ENCODE results near the gene FOLR1.
"Not testable (repeated sequence)": the region's sequence is repeated elsewhere in the genome, so short reads cannot be mapped to it uniquely, and the experiment has no call there.

Gene FOLR1

GRCh38 chr11:72191961-72192381, at the start of gene FOLR1:
Gene FOLR1 (plus strand): TSS chr11:72192140. CDS start chr11:72192174, 34 bp downstream.
- DNase-seq: no peak

DNA sequence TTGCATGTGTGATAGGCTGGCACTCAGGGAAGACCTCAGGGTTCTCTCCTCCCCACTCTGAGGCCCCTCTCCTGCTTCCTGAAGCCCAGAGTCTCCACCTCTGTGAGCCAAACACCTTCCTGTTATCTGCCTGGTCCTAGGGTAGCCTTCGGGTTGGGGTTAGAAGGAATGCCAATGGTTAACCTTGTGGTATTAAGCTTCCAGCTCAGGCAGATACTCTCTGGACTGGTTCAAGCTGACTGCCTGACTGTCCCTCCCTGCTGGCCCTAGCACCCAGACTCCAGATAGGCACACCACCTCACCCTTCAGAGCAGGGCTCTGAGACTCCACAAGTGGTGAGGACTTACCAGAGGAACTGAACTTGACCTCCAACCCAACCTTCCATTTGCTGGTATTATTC, 49.4 kb upstream of the FOLR1 start:
- not testable (repeated sequence) for DNase-seq

DNA sequence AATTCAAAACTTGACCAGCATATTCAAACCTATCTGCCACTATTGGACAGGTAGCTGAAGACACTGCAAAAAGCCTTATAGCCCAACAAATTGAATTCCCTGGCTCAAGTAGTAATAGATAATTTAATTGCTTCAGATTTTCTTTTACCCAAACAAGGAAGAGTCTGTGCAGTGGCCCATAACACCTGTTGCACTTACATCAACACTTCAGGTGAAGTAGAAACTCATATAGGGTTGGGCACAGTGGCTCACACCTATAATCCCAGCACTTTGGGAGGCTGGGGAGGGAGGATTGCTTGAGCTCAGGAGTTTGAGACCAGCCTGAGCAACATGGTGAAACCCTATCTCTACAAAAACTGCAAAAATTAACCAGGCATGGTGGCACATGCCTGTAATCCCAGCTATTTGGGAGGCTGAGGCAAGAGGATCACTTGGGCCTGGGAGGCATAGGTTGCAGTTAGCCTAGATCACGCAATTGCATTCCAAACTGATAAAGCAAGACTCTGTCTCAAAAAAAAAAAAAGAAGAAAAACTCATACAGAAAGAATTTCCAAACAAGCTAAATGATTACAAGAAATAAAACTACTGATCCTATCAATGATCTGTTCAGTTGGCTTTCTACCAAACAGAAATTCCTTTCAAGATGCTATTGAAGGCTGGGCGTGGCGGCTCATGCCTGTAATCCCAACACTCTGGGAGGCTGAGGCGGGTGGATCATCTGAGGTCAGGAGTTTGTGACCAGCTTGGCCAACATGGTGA, 47.0 kb upstream of the FOLR1 start:
- DNase-seq: no peak

- no peak for DNase-seq
Observed at GRCh38 chr11:72146625-72147024, 45.3 kb upstream of the FOLR1 start.

GRCh38 chr11:72150882-72151281, 41.1 kb upstream of the FOLR1 start:
- DNase-seq: no peak

DNA sequence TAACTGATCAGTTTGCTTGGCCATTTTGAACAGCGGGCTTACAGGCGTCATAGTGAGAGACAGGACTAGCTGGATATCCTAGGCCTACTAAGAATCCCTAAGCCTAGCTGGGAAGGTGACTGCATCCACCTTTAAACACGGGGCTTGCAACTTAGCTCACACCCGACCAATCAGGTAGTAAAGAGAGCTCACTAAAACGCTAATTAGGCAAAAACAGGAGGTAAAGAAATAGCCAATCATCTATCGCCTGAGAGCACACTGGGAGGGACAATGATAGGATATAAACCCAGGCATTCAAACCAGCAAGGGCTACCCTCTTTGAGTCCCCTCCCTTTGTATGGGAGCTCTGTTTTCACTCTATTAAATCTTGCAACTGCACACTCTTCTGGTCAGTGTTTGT, 38.1 kb upstream of the FOLR1 start:
- not testable (repeated sequence) for DNase-seq

DNA sequence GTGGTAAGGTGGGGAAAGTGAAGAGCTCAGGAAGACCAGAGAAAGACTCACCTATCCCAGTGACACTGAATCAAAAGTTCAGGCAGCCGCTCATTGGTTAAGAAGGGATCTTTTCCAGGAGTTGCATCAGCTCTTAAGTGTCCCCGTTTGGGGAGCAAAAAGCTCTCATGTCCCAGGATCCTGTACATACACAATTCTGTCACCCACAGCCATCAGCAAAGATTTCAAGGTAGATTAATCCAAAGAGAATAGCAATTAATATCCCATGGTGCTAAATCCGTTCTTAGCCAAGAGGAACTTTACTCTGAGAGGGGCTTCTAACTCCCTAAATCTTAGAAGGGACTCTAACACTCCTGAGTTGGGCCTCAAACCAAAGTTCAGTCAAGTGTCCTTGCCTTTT, 37.1 kb upstream of the FOLR1 start:
- DNase-seq: no peak

DNA sequence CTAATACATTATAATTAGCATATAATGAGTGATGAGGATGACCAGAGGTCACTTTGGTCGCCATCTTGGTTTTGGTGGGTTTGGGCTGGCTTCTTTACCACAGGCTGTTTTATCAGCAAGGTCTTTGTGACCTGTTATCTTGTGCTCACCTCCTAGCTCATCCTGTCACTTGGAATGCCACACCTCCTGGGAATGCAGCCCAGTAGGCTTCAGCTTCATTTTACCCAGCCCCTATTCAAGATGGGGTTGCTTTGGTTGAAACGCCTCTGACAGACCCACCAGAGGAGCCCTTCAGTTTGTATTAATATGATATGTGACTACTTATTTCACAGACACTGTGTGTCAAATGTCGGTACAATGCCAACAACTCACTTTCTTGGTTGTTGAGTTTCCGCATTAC, 36.2 kb upstream of the FOLR1 start:
- DNase-seq: no peak

- no peak for DNase-seq
Observed at GRCh38 chr11:72157131-72157530, 34.8 kb upstream of the FOLR1 start.

DNA sequence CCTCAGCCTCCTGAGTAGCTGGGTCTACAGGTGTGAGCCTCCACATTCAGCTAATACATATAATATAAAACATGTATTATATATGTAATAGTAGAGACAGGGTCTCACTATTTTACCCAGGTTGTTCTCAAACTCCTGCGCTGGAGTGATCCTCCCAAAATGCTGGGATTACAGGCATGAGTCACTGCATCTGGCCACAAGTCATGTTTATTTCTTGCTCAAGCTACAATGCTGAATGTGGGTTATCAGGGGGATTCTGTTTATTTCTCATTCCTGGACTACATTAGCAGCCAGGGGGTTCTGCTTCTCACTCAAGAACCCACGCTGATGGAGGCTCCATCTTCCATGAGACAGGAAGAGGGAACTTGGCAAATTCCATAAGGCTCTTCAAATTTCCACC, 31.6 kb upstream of the FOLR1 start:
- no peak for DNase-seq

DNA sequence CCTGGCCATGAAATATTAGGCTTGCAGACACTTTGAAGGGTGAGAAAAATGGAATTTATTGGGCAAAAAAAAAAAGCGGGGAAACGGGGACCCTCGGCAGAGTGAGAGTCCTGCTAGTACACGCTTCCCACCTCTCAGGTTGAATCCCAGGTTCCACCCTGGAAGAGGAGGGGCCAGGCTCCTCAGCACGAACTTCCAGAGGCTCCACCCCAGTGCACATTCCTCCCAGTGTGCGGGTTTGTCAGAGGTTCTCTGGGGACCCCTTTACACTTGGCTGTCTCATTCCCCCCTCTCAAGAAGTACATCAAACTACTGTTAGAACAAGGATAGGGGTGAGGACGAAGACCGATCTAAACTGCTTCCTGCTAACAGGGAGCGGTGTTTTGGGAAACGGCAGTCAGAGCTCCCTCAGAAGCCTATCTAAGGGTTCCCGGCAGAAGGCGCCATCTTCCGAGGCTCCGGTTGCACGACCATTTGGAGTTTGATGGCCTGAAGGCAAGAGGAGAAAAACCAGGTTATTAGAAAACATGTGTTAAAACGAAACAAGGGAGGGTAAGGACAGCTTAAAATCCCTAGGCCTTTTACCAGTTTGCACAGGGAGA, 28.9 kb upstream of the FOLR1 start:
- no peak for DNase-seq

DNA sequence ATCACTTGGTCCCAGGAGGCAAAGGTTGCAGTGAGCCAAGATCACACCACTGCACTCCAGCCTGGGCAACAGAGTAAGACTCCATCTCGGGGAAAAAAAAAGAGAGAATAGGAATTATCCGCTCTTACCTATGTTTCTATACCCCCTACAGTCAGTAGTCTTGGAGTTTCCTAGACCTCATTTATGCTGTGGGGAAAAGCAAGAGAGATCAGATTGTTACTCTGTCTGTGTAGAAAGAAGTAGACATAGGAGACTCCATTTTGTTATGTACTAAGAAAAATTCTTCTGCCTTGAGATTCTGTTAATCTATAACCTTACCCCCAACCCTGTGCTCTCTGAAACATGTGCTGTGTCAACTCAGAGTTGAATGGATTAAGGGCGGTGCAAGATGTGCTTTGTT, 27.8 kb upstream of the FOLR1 start:
- DNase-seq: not testable (repeated sequence)

- DNase-seq: not testable (repeated sequence)
Observed at GRCh38 chr11:72169046-72169555, 22.8 kb upstream of the FOLR1 start.

GRCh38 chr11:72169754-72170153, 22.2 kb upstream of the FOLR1 start:
- DNase-seq: not testable (repeated sequence)

DNA sequence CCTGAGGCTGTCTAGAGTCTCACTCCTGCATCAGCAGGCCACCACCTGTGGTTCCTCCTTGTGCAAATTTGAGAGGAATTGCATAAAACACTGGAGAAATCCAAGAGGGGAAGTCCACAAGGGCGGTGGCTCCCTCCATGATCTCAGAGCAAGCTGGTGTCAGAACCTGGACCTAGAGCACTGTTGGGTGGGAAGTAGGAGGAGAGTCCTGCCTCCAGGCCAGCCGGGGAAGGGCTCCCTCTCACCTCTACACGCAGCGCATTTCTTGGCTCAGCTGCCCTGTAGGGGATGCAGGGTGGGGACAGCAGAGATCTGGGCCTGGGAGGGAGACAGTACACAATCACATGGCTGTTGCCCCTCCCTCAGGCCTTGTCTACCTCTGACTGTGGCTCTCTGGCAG, 19.9 kb upstream of the FOLR1 start:
- DNase-seq: not testable (repeated sequence)

GRCh38 chr11:72173291-72173690, 18.6 kb upstream of the FOLR1 start:
- no peak for DNase-seq

GRCh38 chr11:72174302-72175070, 17.5 kb upstream of the FOLR1 start:
- no peak for DNase-seq

GRCh38 chr11:72177656-72178055, 14.3 kb upstream of the FOLR1 start:
- DNase-seq: no peak

DNA sequence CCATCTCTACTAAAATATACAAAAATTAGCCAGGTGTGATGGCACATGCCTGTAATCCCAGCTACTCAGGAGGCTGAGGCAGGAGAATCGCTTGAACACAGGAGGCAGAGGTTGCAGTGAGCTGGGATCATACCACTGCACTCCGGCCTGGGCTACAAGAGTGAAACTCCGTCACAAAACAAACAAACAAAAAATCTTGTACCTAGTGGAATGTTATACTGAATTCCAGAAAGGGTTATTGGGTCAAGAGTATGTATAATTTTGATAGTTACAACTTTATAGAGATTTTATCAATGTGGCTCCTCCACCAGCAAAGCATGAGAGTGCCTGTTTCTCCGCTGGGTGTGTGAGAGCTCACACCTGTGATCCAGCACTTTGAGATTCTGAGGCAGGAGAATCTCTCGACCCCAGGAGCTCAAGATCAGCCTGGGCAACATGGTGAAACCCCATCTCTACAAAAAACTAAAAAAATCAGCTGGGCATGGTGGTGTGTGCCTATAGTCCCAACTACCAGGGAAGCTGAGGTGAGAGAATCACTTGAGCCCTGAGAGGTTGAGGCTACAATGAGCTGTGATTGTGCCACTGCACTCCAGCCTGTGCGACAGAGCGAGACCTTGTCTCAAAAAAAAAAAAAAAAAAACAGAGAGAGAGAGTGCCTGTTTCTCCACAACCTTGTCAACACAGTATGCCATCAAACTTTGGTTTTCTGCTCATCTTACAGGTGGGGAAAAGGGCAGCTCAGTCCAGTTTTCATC, 12.7 kb upstream of the FOLR1 start:
- DNase-seq: no peak

- DNase-seq: no peak
Observed at GRCh38 chr11:72179804-72180396, 12.0 kb upstream of the FOLR1 start.

GRCh38 chr11:72180892-72181552, 10.9 kb upstream of the FOLR1 start:
- DNase-seq: not testable (repeated sequence)

DNA sequence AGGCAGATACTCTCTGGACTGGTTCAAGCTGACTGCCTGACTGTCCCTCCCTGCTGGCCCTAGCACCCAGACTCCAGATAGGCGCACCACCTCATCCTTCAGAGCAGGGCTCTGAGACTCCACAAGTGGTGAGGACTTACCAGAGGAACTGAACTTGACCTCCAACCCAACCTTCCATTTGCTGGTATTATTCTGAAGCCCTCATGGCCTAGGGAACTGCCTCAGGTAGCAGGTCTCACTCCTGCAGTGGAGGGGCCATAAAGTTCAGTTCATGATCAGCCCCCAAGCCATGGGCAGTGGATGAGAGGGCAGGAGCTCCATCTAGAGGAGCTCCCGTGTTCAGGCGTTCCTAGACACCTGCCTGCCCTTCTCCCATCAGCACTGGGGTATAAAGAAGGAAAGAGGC, 10.4 kb upstream of the FOLR1 start:
- DNase-seq: not testable (repeated sequence)

Measured in NCI-H1092 (cell line).